Activated naive CD8-positive, alpha-beta T cell (primary cell): ENCODE measurements around the gene RPS29.

Experiments used
- H3K27ac Mint-ChIP-seq: one replicate; pipeline ENCODE4 v1.8.0; 2021; ENCODE audit warnings: mixed read lengths
- H3K27me3 Mint-ChIP-seq: one replicate; pipeline ENCODE4 v1.8.0; 2021; ENCODE audit warnings: mixed read lengths
- H3K36me3 Mint-ChIP-seq: one replicate; pipeline ENCODE4 v1.8.0; 2021; ENCODE audit warnings: mixed read lengths
- H3K4me1 Mint-ChIP-seq: one replicate; pipeline ENCODE4 v1.8.0; 2021; ENCODE audit warnings: low read depth, mixed read lengths
- H3K4me3 Mint-ChIP-seq: one replicate; pipeline ENCODE4 v1.8.0; 2021; ENCODE audit warnings: mild to moderate bottlenecking, mixed read lengths
- H3K9me3 Mint-ChIP-seq: one replicate; pipeline ENCODE4 v1.8.0; 2021; ENCODE audit warnings: low read depth, mixed read lengths

RPS29 gene

DNA sequence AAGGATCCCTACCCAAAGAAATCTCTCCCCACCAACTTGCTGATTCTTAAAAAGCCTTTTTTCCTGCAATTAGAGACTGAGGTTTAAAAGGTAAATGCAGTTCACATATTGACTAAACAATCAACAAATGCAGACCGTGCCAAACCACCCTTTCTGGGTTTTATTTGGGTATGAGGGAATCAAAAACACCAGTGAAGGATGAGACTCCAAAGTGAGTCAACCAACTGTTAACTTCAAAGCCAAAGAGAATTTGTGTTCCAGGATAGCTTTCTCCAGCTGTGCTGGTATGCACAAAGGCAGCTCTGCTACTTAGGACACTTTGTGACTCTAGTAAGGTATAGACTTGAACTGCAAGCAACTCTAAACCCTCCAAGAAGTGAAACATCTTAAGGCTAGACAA is 39.4 kb downstream of the RPS29 start:
- no peaks in the 10 kb centered on the region for H3K9me3 Mint-ChIP-seq
- no peak overlapping the region for H3K27ac Mint-ChIP-seq
- H3K36me3 Mint-ChIP-seq = peaks cover 5% of the 10 kb centered on the region

DNA sequence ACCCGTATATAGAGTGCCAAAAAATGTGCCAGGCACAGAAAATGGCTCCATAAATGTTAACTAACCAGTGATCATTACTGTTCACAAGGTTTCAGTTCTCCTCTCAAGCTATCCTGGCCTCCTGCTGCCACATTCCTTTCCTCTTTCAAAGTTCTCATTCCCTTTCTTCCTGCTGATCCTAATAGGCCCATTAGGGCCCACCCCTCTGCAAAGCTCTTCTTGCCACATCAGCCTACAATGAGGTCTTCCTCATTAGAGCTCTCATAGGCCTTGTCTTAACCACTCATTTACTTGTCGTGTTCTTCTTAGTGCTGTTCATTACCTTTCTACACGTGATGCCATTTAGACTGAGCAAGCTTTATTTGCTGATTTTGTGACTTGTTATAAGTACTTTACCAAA is 40.5 kb downstream of the RPS29 start:
- Mint-ChIP-seq H3K27ac (no peak overlapping the region), H3K9me3 (peaks cover 3% of the 10 kb centered on the region), H3K4me1 (no peaks in the 10 kb centered on the region), H3K4me3 (no peak overlapping the region), H3K36me3 (peaks cover 9% of the 10 kb centered on the region), H3K27me3 (no peaks in the 10 kb centered on the region)

More for the DNA sequence above, 39.4 kb downstream of the RPS29 start:
- no peaks in the 10 kb centered on the region for H3K4me1 Mint-ChIP-seq
- no peak overlapping the region for H3K4me3 Mint-ChIP-seq
- H3K27me3 Mint-ChIP-seq = no peaks in the 10 kb centered on the region

DNA sequence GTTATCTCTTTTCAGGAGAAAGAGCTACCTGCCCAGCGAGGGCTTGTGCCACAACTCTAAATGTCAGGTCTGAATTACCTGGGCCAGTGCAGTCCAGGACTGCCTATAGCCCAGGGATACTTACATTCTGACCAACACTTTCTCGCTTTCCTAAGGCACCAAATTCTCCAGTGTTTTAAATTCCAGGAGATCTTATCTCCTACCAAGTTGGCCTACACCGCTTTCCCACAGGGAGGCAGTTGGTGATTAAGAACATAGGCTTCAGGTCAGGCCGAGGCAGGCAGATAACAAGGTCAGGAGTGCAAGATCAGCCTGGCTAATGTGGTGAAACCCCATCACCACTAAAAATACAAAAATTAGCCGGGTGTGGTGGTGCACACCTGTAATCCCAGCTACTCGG is 41.1 kb downstream of the RPS29 start:
- peaks cover 9% of the 10 kb centered on the region for H3K36me3 Mint-ChIP-seq
- H3K4me1 Mint-ChIP-seq = no peaks in the 10 kb centered on the region
- no peaks in the 10 kb centered on the region for H3K27me3 Mint-ChIP-seq
- H3K27ac Mint-ChIP-seq = no peak overlapping the region
- H3K9me3 Mint-ChIP-seq = peaks cover 3% of the 10 kb centered on the region
- no peak overlapping the region for H3K4me3 Mint-ChIP-seq

DNA sequence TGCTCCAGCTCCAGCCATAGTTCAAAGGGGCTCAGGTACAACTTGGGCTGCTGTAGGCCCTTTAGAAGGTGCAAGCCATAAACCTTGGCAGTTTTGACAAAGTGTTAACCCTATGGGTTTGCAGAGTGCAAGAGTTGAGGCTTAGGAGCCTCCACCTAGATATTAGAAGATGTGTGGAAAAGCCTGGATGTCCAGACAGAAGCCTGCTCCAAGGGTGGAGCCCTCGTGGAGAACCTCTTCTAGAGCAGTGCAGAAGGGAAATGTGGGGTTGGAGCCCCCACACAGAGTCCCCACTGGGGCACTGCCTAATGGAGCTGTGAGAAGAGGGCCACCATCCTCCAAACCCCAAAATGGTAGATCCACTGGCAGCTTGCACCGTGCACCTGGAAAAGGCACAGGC is 45.1 kb downstream of the RPS29 start:
- H3K4me3 Mint-ChIP-seq = no peak overlapping the region
- no peaks in the 10 kb centered on the region for H3K4me1 Mint-ChIP-seq
- H3K27ac Mint-ChIP-seq = no peak overlapping the region
- H3K9me3 Mint-ChIP-seq = peaks cover 3% of the 10 kb centered on the region
- H3K27me3 Mint-ChIP-seq = no peaks in the 10 kb centered on the region
- peaks cover 9% of the 10 kb centered on the region for H3K36me3 Mint-ChIP-seq

DNA sequence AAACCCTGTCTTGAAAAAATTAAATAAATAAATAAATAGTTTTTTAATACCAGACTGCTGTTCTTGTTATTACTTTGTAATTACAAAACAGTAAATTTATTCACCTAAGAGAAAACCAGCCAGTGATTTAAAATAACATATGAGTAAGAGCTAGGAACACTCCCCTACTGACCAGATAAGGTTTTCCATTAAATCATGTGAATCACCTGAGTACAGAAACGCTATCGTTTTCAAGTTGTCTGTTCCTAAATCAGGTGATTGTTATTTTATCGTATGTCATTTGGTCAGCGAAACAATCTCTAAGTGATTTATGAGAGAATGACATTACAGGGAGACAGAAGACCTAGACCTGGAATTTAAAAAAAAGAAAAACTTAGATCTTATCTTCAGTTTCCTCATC is 47.3 kb downstream of the RPS29 start:
- Mint-ChIP-seq H3K27me3 (no peaks in the 10 kb centered on the region), H3K4me3 (no peak overlapping the region), H3K27ac (no peak overlapping the region), H3K36me3 (peaks cover 9% of the 10 kb centered on the region), H3K9me3 (peaks cover 3% of the 10 kb centered on the region), H3K4me1 (no peaks in the 10 kb centered on the region)
